Epithelial cell of prostate (primary cell): ENCODE measurements around the gene ZBTB38.

Experiments
- DNase-seq: peaks from one replicate; pipeline ENCODE4 v3.0.0-alpha.2; 2011; ENCODE audit warnings: low read depth, low spot score
- H3K27ac ChIP-seq: fragments of 450-650 bp; 2 replicates; pipeline ENCODE4 v1.5.1; 2017; ENCODE audit warnings: mild to moderate bottlenecking

ZBTB38 gene

GRCh38 chr3:141401573-141402475 lies 33.5 kb downstream of the ZBTB38 start:
- no peak for DNase-seq
- H3K27ac ChIP-seq, result peak overlapping the region; percentile 92

- DNase-seq, result no peak
These were observed 34.3 kb downstream of the ZBTB38 start for GRCh38 chr3:141402476-141403171.

GRCh38 chr3:141403576-141403975 lies 35.3 kb downstream of the ZBTB38 start:
- peak overlapping the region; percentile 92 for H3K27ac ChIP-seq
- no peak for DNase-seq

More at GRCh38 chr3:141402476-141403171, 34.3 kb downstream of the ZBTB38 start:
- H3K27ac ChIP-seq, result peak overlapping the region; percentile 92

- peak overlapping the region; percentile 92 for H3K27ac ChIP-seq
These were observed 36.7 kb downstream of the ZBTB38 start for GRCh38 chr3:141405025-141405424.

GRCh38 chr3:141405591-141405990 lies 37.3 kb downstream of the ZBTB38 start:
- no peak for DNase-seq
- H3K27ac ChIP-seq, result peak overlapping the region; percentile 92

More at GRCh38 chr3:141405025-141405424, 36.7 kb downstream of the ZBTB38 start:
- no peak for DNase-seq

GRCh38 chr3:141406265-141406664 lies 38.0 kb downstream of the ZBTB38 start:
- H3K27ac ChIP-seq, result peak overlapping the region; percentile 92
- DNase-seq, result no peak

GRCh38 chr3:141407047-141407446 lies 38.7 kb downstream of the ZBTB38 start:
- H3K27ac ChIP-seq, result peak overlapping the region; percentile 92
- no peak for DNase-seq

- peak overlapping the region; percentile 92 for H3K27ac ChIP-seq
- no peak for DNase-seq
These were observed 39.5 kb downstream of the ZBTB38 start for GRCh38 chr3:141407825-141408224.

GRCh38 chr3:141408596-141408995 lies 40.3 kb downstream of the ZBTB38 start:
- DNase-seq, result no peak
- peak overlapping the region; percentile 92 for H3K27ac ChIP-seq

- peak overlapping the region; percentile 92 for H3K27ac ChIP-seq
- DNase-seq, result no peak
These were observed 41.6 kb downstream of the ZBTB38 start for GRCh38 chr3:141409940-141410241.

GRCh38 chr3:141410408-141410807 lies 42.1 kb downstream of the ZBTB38 start:
- H3K27ac ChIP-seq, result peak overlapping the region; percentile 92
- DNase-seq, result no peak

GRCh38 chr3:141410846-141411245 lies 42.5 kb downstream of the ZBTB38 start:
- peak overlapping the region; percentile 92 for H3K27ac ChIP-seq
- DNase-seq, result no peak

GRCh38 chr3:141411251-141411771 lies 43.0 kb downstream of the ZBTB38 start:
- peak overlapping the region; percentile 92 for H3K27ac ChIP-seq
- no peak for DNase-seq

- DNase-seq, result peak; percentile 41
- H3K27ac ChIP-seq, result peak overlapping the region; percentile 92
These were observed 44.0 kb downstream of the ZBTB38 start for GRCh38 chr3:141412087-141412935.

- peak overlapping the region; percentile 92 for H3K27ac ChIP-seq
- DNase-seq, result no peak
These were observed 44.6 kb downstream of the ZBTB38 start for GRCh38 chr3:141412936-141413354.

GRCh38 chr3:141413391-141413790 lies 45.1 kb downstream of the ZBTB38 start:
- no peak for DNase-seq
- peak overlapping the region; percentile 92 for H3K27ac ChIP-seq

GRCh38 chr3:141413801-141414689 lies 45.7 kb downstream of the ZBTB38 start:
- no peak for DNase-seq
- H3K27ac ChIP-seq, result peak overlapping the region; percentile 92

GRCh38 chr3:141414800-141415462 lies 46.6 kb downstream of the ZBTB38 start:
- DNase-seq, result no peak
- H3K27ac ChIP-seq, result peak overlapping the region; percentile 2

GRCh38 chr3:141415953-141416352 lies 47.6 kb downstream of the ZBTB38 start:
- no peak for DNase-seq
- H3K27ac ChIP-seq, result no peak overlapping the region
